Adrenal gland (tissue), 12 donors: ENCODE data around the gene ACBD6. TPM values are rescaled to one million over a fixed set of nuclear protein-coding genes. Genes with fewer than 3 reads are reported as not detected.
"Not testable (repeated sequence)": the region's sequence is repeated elsewhere in the genome, so short reads cannot be mapped to it uniquely, and the experiment has no call there.

Experiments
- DNase-seq, 7 donors: peaks; one replicate each; pipeline ENCODE4 v3.0.0-alpha.2; 2019 to 2020
- H3K27ac ChIP-seq, 5 donors: fragments of 200-600 bp; sonication (generic) in 4 of 5; 1 replicate in 3 of 5; 2 replicates in 2 of 5; pipeline versions ENCODE4 v1.5.1 to v1.8.0; 2016 to 2020; ENCODE audit warnings: mild to moderate bottlenecking in 1 of 5
- H3K27me3 ChIP-seq: fragments of 200-600 bp; 2 replicates; pipeline ENCODE4 v1.8.0; 2021
- H3K36me3 ChIP-seq, 2 donors: fragments of 200-600 bp; replicated peaks in 1 of 2; 1 replicate in 1 of 2; 2 replicates in 1 of 2; pipeline versions ENCODE4 v1.5.1 to v1.8.0; 2018 to 2022
- H3K4me1 ChIP-seq, 2 donors: fragments of 200-600 bp; replicated peaks in 1 of 2; 1 replicate in 1 of 2; 2 replicates in 1 of 2; pipeline versions ENCODE4 v1.5.1 to v1.8.0; 2018 to 2021
- H3K4me3 ChIP-seq, 4 donors: fragments of 200-600 bp; sonication (generic) in 3 of 4; one replicate each; pipeline ENCODE4 v1.5.1; 2016 to 2018
- H3K9me3 ChIP-seq, 3 donors: fragments of 200-600 bp; sonication (generic) in 1 of 3; replicated peaks in 1 of 3; 1 replicate in 2 of 3; 2 replicates in 1 of 3; pipeline versions ENCODE4 v1.5.1 to v1.8.0; 2016 to 2021
- CTCF ChIP-seq, 6 experiments: fragments of 450-650 bp in 4 of 6; fragments of 200-600 bp in 2 of 6; sonication (generic) in 1 of 6; IDR thresholded peaks; 1 replicate in 5 of 6; 2 replicates in 1 of 6; pipeline versions ENCODE4 v1.5.1 to v1.8.0; 2016 to 2021; ENCODE audit warnings: antibody characterized with exemption in 6 of 6, mild to moderate bottlenecking in 2 of 6, moderate library complexity in 1 of 6
- POLR2A ChIP-seq, 2 donors: fragments of 450-650 bp; IDR thresholded peaks; one replicate each; pipeline ENCODE4 v1.6.1; 2017; ENCODE audit warnings: antibody characterized with exemption in 2 of 2, mild to moderate bottlenecking in 2 of 2, moderate library complexity in 1 of 2
- WGBS, 4 donors: extraction: QIAGEN DNeasy Blood & Tissue Kit in 2 of 4; methylation state at CpG; one replicate each; pipeline versions ENCODE4 v1.1.5 to v1.1.7; 2013 to 2017; 5-methylcytosine and 5-hydroxymethylcytosine counted together
- intact Hi-C, 2 donors: fragments of 100-400 bp; cut with DNase I; formaldehyde crosslinking; loops; one replicate each; pipeline versions ENCODE4 v1.14.1 to v1.15.0; 2022 to 2023
- polyA plus RNA-seq, 3 donors: library from polyadenylated mRNA; stranded (reverse); fragments of 200-250 nt in 2 of 3; fragments of 350-450 nt in 1 of 3; fragmentation: Illumina TruSeq in 1 of 3; extraction: RNeasy Lipid Tissue Mini Kit (QIAGEN cat#74804) in 1 of 3; gene quantifications; one replicate each; pipeline ENCODE4 v1.2.3, GENCODE V29; 2013 to 2014
- total RNA-seq, 9 donors: library from RNA; depleted of rRNA in 4 of 9; stranded (reverse); fragments of >200 nt in 4 of 9; fragments of 120-200 nt in 1 of 9; fragmentation: NEBNext Ultra II Directional in 1 of 9; extraction: Animal tissue kit (Norgen Biotek cat#: 25700) in 1 of 9; gene quantifications; one replicate each; pipeline versions ENCODE4 v1.1.0 to v1.2.4, GENCODE V29; 2013 to 2023
- donor health status: healthy with polysubstance abuse.
- donor health status: Bipolar disorder and iron deficiency.
- donor health status: DM: yes; HTN: yes; CAD: no.
- donor health status: DM: no; HTN: no; CAD: no.
- donor health status: DM: no; HTN: no; CAD: no.
- donor health status: DM: yes; HTN: yes; CAD: no.

ACBD6 gene
- total and polyA plus RNA-seq, 12 donors, result 28.7 to 75.1 (median 36.6) TPM

DNA sequence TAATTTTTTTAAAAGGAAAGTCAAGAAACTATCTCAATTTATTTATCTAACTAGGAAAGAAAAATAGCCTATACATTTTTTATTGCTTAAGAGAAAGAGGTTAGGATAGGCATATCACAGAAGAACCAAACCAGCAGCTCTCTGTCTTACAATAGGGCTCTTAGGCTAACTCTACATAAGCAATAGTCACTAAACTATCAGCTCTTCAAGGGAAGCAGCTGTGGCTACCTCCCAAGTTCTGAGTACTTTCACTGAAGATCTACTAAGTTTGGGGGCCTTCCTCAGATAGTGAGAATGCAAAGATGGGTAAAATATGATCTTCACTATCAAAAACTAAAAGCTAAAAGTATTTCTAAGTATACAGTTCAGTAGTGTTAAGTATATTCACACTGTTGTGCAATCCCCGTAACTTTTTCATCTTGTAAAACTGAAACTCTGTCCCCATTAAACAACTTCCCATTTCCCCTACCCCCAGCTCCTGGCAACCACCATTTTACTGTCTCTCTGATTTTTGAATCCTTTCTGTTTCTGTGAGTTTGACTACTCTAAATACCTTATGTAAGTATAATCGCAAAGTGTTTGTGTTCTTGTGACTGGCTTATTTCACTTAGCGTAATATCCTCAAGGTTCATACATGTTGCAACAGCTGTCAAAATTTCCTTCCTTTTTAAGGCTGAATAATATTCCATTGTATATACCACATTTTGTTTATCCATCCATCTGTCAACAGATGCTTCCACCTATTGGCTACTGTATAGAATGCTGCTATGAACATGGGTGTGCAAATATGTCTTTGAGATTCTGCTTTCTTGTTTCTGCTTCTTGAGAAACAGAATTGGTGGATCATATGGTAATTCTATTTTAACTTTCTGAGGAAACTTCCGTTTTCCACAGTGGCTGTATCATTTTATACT is 73.3 kb downstream of the ACBD6 start:
- no peaks in the 10 kb centered on the region for H3K9me3 ChIP-seq
- H3K4me1 ChIP-seq, result no peaks in the 10 kb centered on the region
- H3K36me3 ChIP-seq, result no peaks in the 10 kb centered on the region
- WGBS, 4 donors, result 83 to 91% (median 85%) methylated on average over 4 of the region's 4 CpGs
- peak overlapping the region in 1 of 5 donors; percentile 21 for H3K27ac ChIP-seq
- TF ChIP-seq POLR2A (IDR thresholded peaks at IDR 0.05), result no peak
- TF ChIP-seq CTCF (IDR thresholded peaks at IDR 0.05), result no peak
- no peak overlapping the region for H3K4me3 ChIP-seq
- DNase-seq, result no peak
- intact Hi-C loops, result no loop called here
- no peaks in the 10 kb centered on the region for H3K27me3 ChIP-seq

- Histone ChIP-seq H3K9me3 (no peaks in the 10 kb centered on the region), H3K27ac (no peak overlapping the region), H3K4me1 (no peaks in the 10 kb centered on the region), H3K36me3 (no peaks in the 10 kb centered on the region), H3K4me3 (no peak overlapping the region), H3K27me3 (no peaks in the 10 kb centered on the region)
- DNase-seq, result no peak
- TF ChIP-seq CTCF (IDR thresholded peaks at IDR 0.05) (no peak), POLR2A (IDR thresholded peaks at IDR 0.05) (no peak)
- intact Hi-C loops, result no loop called here
Observed at GRCh38 chr1:180425952-180426351, 76.4 kb downstream of the ACBD6 start.

GRCh38 chr1:180424848-180425457 is 77.4 kb downstream of the ACBD6 start:
- no peaks in the 10 kb centered on the region for H3K27me3 ChIP-seq
- no peaks in the 10 kb centered on the region for H3K36me3 ChIP-seq
- H3K27ac ChIP-seq, result no peak overlapping the region
- no peak for DNase-seq
- H3K4me3 ChIP-seq, result no peak overlapping the region
- no peaks in the 10 kb centered on the region for H3K4me1 ChIP-seq
- TF ChIP-seq POLR2A (IDR thresholded peaks at IDR 0.05), result no peak
- TF ChIP-seq CTCF (IDR thresholded peaks at IDR 0.05), result no peak
- intact Hi-C loops, result no loop called here
- 85 to 95% (median 88%) methylated on average over 3 of the region's 3 CpGs for WGBS, 4 donors
- no peaks in the 10 kb centered on the region for H3K9me3 ChIP-seq

GRCh38 chr1:180421614-180422013 is 80.8 kb downstream of the ACBD6 start:
- no peak for DNase-seq
- no peak overlapping the region for H3K27ac ChIP-seq
- no peak for TF ChIP-seq POLR2A (IDR thresholded peaks at IDR 0.05)
- TF ChIP-seq CTCF (IDR thresholded peaks at IDR 0.05), result no peak
- no peak overlapping the region for H3K4me3 ChIP-seq
- WGBS, 4 donors, result 97 to 100% (median 98%) methylated on average over 1 of the region's 1 CpG
- no peaks in the 10 kb centered on the region for H3K4me1 ChIP-seq
- H3K27me3 ChIP-seq, result no peaks in the 10 kb centered on the region
- no peaks in the 10 kb centered on the region for H3K36me3 ChIP-seq
- intact Hi-C loops, result no loop called here
- no peaks in the 10 kb centered on the region for H3K9me3 ChIP-seq

DNA sequence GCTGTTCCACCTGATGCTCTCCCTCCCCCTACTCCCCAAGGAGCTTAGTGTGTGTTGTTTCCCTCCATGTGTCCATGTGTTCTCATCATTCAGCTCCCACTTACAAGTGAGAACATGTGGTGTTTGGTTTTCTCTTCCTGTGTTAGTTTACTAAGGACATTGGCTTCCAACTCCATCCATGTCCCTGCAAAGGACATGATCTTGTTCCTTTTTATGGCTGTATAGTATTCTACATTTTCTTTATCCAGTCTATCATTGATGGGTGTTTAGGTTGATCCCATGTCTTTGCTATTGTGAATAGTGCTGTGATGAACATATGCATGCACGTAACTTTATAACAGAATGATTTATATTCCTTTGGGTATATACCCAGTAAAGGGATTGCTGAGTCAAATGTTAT is 81.2 kb downstream of the ACBD6 start:
- H3K4me1 ChIP-seq, H3K27me3 ChIP-seq, H3K36me3 ChIP-seq, intact Hi-C loops, H3K27ac ChIP-seq, H3K9me3 ChIP-seq, H3K4me3 ChIP-seq, DNase-seq: not testable (repeated sequence)
- 96 to 100% (median 98%) methylated on average over 1 of the region's 1 CpG for WGBS, 4 donors
